CD4-positive, CD25-positive, alpha-beta regulatory T cell (primary cell): ENCODE measurements around the gene BST1. TPM values are rescaled to one million over a fixed set of nuclear protein-coding genes. Genes with fewer than 3 reads are reported as not detected.

ENCODE experiments used
- ATAC-seq, 2 donors: fragments of 150-1000 bp; cut with Tn5 transposase; one replicate each; pipeline ENCODE4 v1.10.0; 2021; ENCODE audit warnings: low read depth in 2 of 2, moderate number of reproducible peaks in 2 of 2, moderate library complexity in 1 of 2
- DNase-seq, 3 donors: peaks; one replicate each; pipeline versions ENCODE4 v3.0.0 to v3.0.0-alpha.2; 2012 to 2022; ENCODE audit warnings: mixed read lengths in 1 of 3
- H3K27ac ChIP-seq: one replicate; pipeline ENCODE4 v1.7.0; 2013; ENCODE audit warnings: mild to moderate bottlenecking, low read length; ENCODE audit not compliant: insufficient read depth, poor library complexity, severe bottlenecking
- H3K27me3 ChIP-seq: one replicate; pipeline ENCODE4 v1.7.0; 2013; ENCODE audit warnings: low read length; ENCODE audit not compliant: control insufficient read depth, insufficient read depth
- H3K36me3 ChIP-seq: one replicate; pipeline ENCODE4 v1.7.0; 2013; ENCODE audit warnings: mild to moderate bottlenecking, low read length, moderate library complexity; ENCODE audit not compliant: control insufficient read depth, insufficient read depth
- H3K4me1 ChIP-seq: 2 replicates; pipeline ENCODE4 v1.7.0; 2013; ENCODE audit warnings: mild to moderate bottlenecking, low read length; ENCODE audit not compliant: insufficient read depth, control insufficient read depth, poor library complexity, severe bottlenecking
- H3K4me3 ChIP-seq: one replicate; pipeline ENCODE4 v1.7.0; 2013; ENCODE audit warnings: low read depth, mild to moderate bottlenecking, low read length, moderate library complexity
- H3K9me3 ChIP-seq, 2 experiments: 1 replicate in 1 of 2; 2 replicates in 1 of 2; pipeline ENCODE4 v1.7.0; 2013; ENCODE audit warnings: low read length in 2 of 2, mild to moderate bottlenecking in 1 of 2, moderate library complexity in 1 of 2; ENCODE audit not compliant: control insufficient read depth in 2 of 2
- H3K27ac Mint-ChIP-seq, 3 donors: one replicate each; pipeline ENCODE4 v1.8.0; 2020 to 2022; ENCODE audit warnings: mild to moderate bottlenecking in 3 of 3, mixed read lengths in 3 of 3, moderate library complexity in 2 of 3
- H3K27me3 Mint-ChIP-seq: one replicate; pipeline ENCODE4 v1.8.0; 2022; ENCODE audit warnings: mild to moderate bottlenecking, mixed read lengths
- H3K36me3 Mint-ChIP-seq: one replicate; pipeline ENCODE4 v1.8.0; 2020; ENCODE audit warnings: mixed read lengths
- H3K4me1 Mint-ChIP-seq, 4 donors: one replicate each; pipeline ENCODE4 v1.8.0; 2020 to 2022; ENCODE audit warnings: mixed read lengths in 4 of 4, mild to moderate bottlenecking in 1 of 4
- H3K4me3 Mint-ChIP-seq, 4 donors: one replicate each; pipeline ENCODE4 v1.8.0; 2020 to 2022; ENCODE audit warnings: mild to moderate bottlenecking in 4 of 4, mixed read lengths in 4 of 4, moderate library complexity in 3 of 4
- H3K9me3 Mint-ChIP-seq, 7 donors: one replicate each; pipeline ENCODE4 v1.8.0; 2020 to 2022; ENCODE audit warnings: mixed read lengths in 7 of 7, mild to moderate bottlenecking in 3 of 7, moderate library complexity in 2 of 7
- polyA plus RNA-seq, 4 donors: library from polyadenylated mRNA; unstranded; fragments of 300-500 nt; fragmentation: Illumina TruSeq; gene quantifications; one replicate each; pipeline ENCODE4 v1.2.3, GENCODE V29; 2021
- total RNA-seq: library from RNA; stranded (reverse); gene quantifications from one replicate; pipeline ENCODE4 v1.2.3, GENCODE V29; 2022

BST1 gene
- total and polyA plus RNA-seq, 5 donors from 2014 or later = 0.27 to 6.5 (median 1.5) TPM; not detected in 1

GRCh38 chr4:15681067-15681371 is 21.8 kb upstream of the BST1 start:
- DNase-seq = no peak
- H3K4me3 ChIP-seq = peak overlapping the region; percentile 97
- H3K4me3 Mint-ChIP-seq = peak overlapping the region; percentile 95 to 100 (median 97)

GRCh38 chr4:15681372-15682241 is 21.3 kb upstream of the BST1 start, which contains the start of gene FAM200B:
FAM200B (plus strand) TSS chr4:15681827; CDS start chr4:15686978, 5,151 bp downstream.
- peak within 1 kb of the TSS; percentile 98 to 99 (median 98) for H3K27ac Mint-ChIP-seq
- H3K4me3 Mint-ChIP-seq = peak within 1 kb of the TSS; percentile 95 to 100 (median 97)
- DNase-seq (peak; percentile 92 to 96 (median 96)), ATAC-seq (peak; percentile 94)
- H3K27me3 Mint-ChIP-seq = no peaks in the 10 kb centered on the region
- Histone ChIP-seq H3K27ac (peak within 1 kb of the TSS; percentile 85), H3K4me1 (peaks cover 33% of the 10 kb centered on the region), H3K36me3 (peaks cover 9% of the 10 kb centered on the region), H3K27me3 (no peaks in the 10 kb centered on the region), H3K4me3 (peak within 1 kb of the TSS; percentile 97), H3K9me3 (no peaks in the 10 kb centered on the region)
- no peaks in the 10 kb centered on the region for H3K9me3 Mint-ChIP-seq
- H3K4me1 Mint-ChIP-seq = peaks cover 22 to 54% (median 41%) of the 10 kb centered on the region in 4 donors
- H3K36me3 Mint-ChIP-seq = peaks cover 13% of the 10 kb centered on the region

More at GRCh38 chr4:15681067-15681371, 21.8 kb upstream of the BST1 start:
- no peaks in the 10 kb centered on the region for H3K27me3 ChIP-seq
- Mint-ChIP-seq H3K36me3 (peaks cover 8% of the 10 kb centered on the region), H3K27ac (peak overlapping the region in 1 of 3 donors; percentile 98), H3K27me3 (no peaks in the 10 kb centered on the region), H3K4me1 (peaks cover 22 to 51% (median 36%) of the 10 kb centered on the region in 4 donors), H3K9me3 (no peaks in the 10 kb centered on the region)
- H3K9me3 ChIP-seq = no peaks in the 10 kb centered on the region
- ATAC-seq = no peak
- peak overlapping the region; percentile 85 for H3K27ac ChIP-seq
- H3K4me1 ChIP-seq = peaks cover 33% of the 10 kb centered on the region
- H3K36me3 ChIP-seq = peaks cover 3% of the 10 kb centered on the region

GRCh38 chr4:15682242-15683142 is 20.4 kb upstream of the BST1 start:
- peaks cover 22 to 60% (median 47%) of the 10 kb centered on the region in 4 donors for H3K4me1 Mint-ChIP-seq
- Histone ChIP-seq H3K27me3 (no peaks in the 10 kb centered on the region), H3K4me3 (peak overlapping the region; percentile 97), H3K27ac (peak overlapping the region; percentile 85), H3K36me3 (peaks cover 17% of the 10 kb centered on the region), H3K4me1 (peaks cover 33% of the 10 kb centered on the region), H3K9me3 (no peaks in the 10 kb centered on the region)
- H3K9me3 Mint-ChIP-seq = no peaks in the 10 kb centered on the region
- peaks cover 21% of the 10 kb centered on the region for H3K36me3 Mint-ChIP-seq
- peak overlapping the region; percentile 95 to 100 (median 97) for H3K4me3 Mint-ChIP-seq
- no peak for DNase-seq
- no peak for ATAC-seq
- H3K27me3 Mint-ChIP-seq = no peaks in the 10 kb centered on the region
- peak overlapping the region; percentile 98 to 99 (median 98) for H3K27ac Mint-ChIP-seq

GRCh38 chr4:15683143-15683495 is 19.7 kb upstream of the BST1 start:
- no peaks in the 10 kb centered on the region for H3K27me3 ChIP-seq
- ATAC-seq = no peak
- Mint-ChIP-seq H3K9me3 (no peaks in the 10 kb centered on the region), H3K36me3 (peaks cover 25% of the 10 kb centered on the region), H3K4me1 (peaks cover 22 to 61% (median 47%) of the 10 kb centered on the region in 4 donors), H3K27me3 (no peaks in the 10 kb centered on the region), H3K4me3 (peak overlapping the region; percentile 39 to 100 (median 96)), H3K27ac (peak overlapping the region in 2 of 3 donors; percentile 45 to 98)
- H3K9me3 ChIP-seq = no peaks in the 10 kb centered on the region
- no peak for DNase-seq
- no peak overlapping the region for H3K27ac ChIP-seq
- peaks cover 23% of the 10 kb centered on the region for H3K36me3 ChIP-seq
- peak overlapping the region; percentile 97 for H3K4me3 ChIP-seq
- H3K4me1 ChIP-seq = peaks cover 33% of the 10 kb centered on the region

GRCh38 chr4:15684498-15684897 is 18.4 kb upstream of the BST1 start:
- H3K36me3 ChIP-seq = peaks cover 26% of the 10 kb centered on the region
- no peak overlapping the region for H3K4me3 ChIP-seq
- Mint-ChIP-seq H3K27ac (no peak overlapping the region), H3K27me3 (no peaks in the 10 kb centered on the region), H3K36me3 (peaks cover 31% of the 10 kb centered on the region), H3K9me3 (no peaks in the 10 kb centered on the region), H3K4me1 (peaks cover 22 to 65% (median 49%) of the 10 kb centered on the region in 4 donors), H3K4me3 (peak overlapping the region in 1 of 4 donors; percentile 65)
- H3K27me3 ChIP-seq = no peaks in the 10 kb centered on the region
- no peak for ATAC-seq
- DNase-seq = no peak
- H3K4me1 ChIP-seq = peaks cover 33% of the 10 kb centered on the region
- no peaks in the 10 kb centered on the region for H3K9me3 ChIP-seq
- H3K27ac ChIP-seq = no peak overlapping the region

- Mint-ChIP-seq H3K27ac (no peak overlapping the region), H3K4me1 (peaks cover 15 to 41% (median 32%) of the 10 kb centered on the region in 4 donors), H3K9me3 (peaks cover 0 to 2% (median 0%) of the 10 kb centered on the region in 7 donors), H3K36me3 (peaks cover 31% of the 10 kb centered on the region), H3K4me3 (no peak overlapping the region), H3K27me3 (no peaks in the 10 kb centered on the region)
- Histone ChIP-seq H3K27me3 (no peaks in the 10 kb centered on the region), H3K4me1 (peaks cover 15% of the 10 kb centered on the region), H3K36me3 (peaks cover 26% of the 10 kb centered on the region), H3K4me3 (no peak overlapping the region), H3K9me3 (no peaks in the 10 kb centered on the region), H3K27ac (no peak overlapping the region)
- DNase-seq (no peak), ATAC-seq (no peak)
Observed at GRCh38 chr4:15688051-15688450, 14.8 kb upstream of the BST1 start.

- no peaks in the 10 kb centered on the region for H3K27me3 ChIP-seq
- no peak for DNase-seq
- H3K36me3 ChIP-seq = peaks cover 26% of the 10 kb centered on the region
- no peak for ATAC-seq
- no peak overlapping the region for H3K4me3 ChIP-seq
- Mint-ChIP-seq H3K36me3 (peaks cover 31% of the 10 kb centered on the region), H3K27me3 (no peaks in the 10 kb centered on the region), H3K4me3 (no peak overlapping the region), H3K9me3 (peaks cover 0 to 2% (median 0%) of the 10 kb centered on the region in 7 donors), H3K4me1 (peaks cover 9 to 28% (median 21%) of the 10 kb centered on the region in 4 donors), H3K27ac (no peak overlapping the region)
- no peak overlapping the region for H3K27ac ChIP-seq
- peaks cover 3% of the 10 kb centered on the region for H3K4me1 ChIP-seq
- no peaks in the 10 kb centered on the region for H3K9me3 ChIP-seq
Observed at GRCh38 chr4:15689540-15689939, 13.3 kb upstream of the BST1 start.
